ENCODE measurements around the gene PITPNC1.

The PITPNC1 gene

DNA sequence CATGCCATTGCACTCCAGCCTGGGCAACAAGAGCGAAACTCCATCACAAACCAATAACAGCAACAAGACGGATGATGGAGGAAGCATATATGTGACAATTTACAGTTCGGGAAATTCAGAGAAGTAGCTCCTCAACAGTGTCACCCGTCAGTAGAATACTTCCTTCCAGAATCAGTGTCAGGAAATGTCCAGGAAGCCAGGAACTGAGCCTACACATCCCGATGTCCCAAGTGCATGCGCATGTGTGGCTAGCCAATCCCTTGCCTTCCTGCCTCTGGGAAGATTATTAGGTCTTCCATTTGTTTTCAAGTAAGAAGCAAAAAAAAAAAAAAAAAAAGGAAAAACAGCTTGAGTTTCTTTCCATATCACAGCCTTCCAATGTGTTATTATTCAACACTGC, 1.4 kb upstream of the PITPNC1 start:
- DNase-seq (ENCODE audit: low spot score), result no peak
- Histone ChIP-seq H2AK5ac (ENCODE audit: low read depth, low read length) (no peak overlapping the region), H3K4ac (ENCODE audit: low read length) (no peak overlapping the region), H3K4me2 (ENCODE audit: insufficient read depth, low read length, poor library complexity, severe bottlenecking) (no peak overlapping the region), H3K9me3 (replicated peaks in 1 of 2; ENCODE audit: control insufficient read depth in 2 of 2, insufficient read depth in 1 of 2, low read depth in 1 of 2, low read length in 2 of 2) (no peaks in the 10 kb centered on the region), H2BK15ac (ENCODE audit: low read length) (no peak overlapping the region), H4K8ac (ENCODE audit: low read depth, low read length) (no peak overlapping the region), H3K14ac (ENCODE audit: low read length) (no peak overlapping the region), H3K4me3 (ENCODE audit: low read length in 2 of 2) (peak overlapping the region in 1 of 2 donors; percentile 91), H3K27ac (replicated peaks; ENCODE audit: low read length) (no peak overlapping the region), H3K36me3 (replicated peaks in 1 of 2; ENCODE audit: control insufficient read depth in 2 of 2, insufficient read depth in 2 of 2, low read length in 2 of 2) (peaks cover 0 to 3% of the 10 kb centered on the region in 2 donors), H2BK12ac (ENCODE audit: low read length) (no peak overlapping the region), H3K27me3 (ENCODE audit: control insufficient read depth in 3 of 3, insufficient read depth in 3 of 3, low read depth in 1 of 3, low read length in 3 of 3) (peaks cover 0 to 3% (median 0%) of the 10 kb centered on the region in 3 experiments), H2BK120ac (ENCODE audit: low read depth, low read length) (no peak overlapping the region), H3K9ac (ENCODE audit: low read depth, low read length, poor library complexity) (no peak overlapping the region), H2AFZ (ENCODE audit: low read length) (no peak overlapping the region), H3K4me1 (ENCODE audit: control insufficient read depth in 2 of 2, insufficient read depth in 1 of 2, low read depth in 1 of 2, low read length in 2 of 2) (peaks cover 5 to 18% of the 10 kb centered on the region in 2 donors), H2BK5ac (ENCODE audit: low read length) (no peak overlapping the region), H3K79me1 (ENCODE audit: low read depth, low read length) (no peaks in the 10 kb centered on the region), H3K23ac (ENCODE audit: low read depth, low read length, poor library complexity) (no peak overlapping the region), H4K91ac (ENCODE audit: low read depth, low read length, poor library complexity) (no peak overlapping the region), H3K18ac (ENCODE audit: low read length) (no peak overlapping the region)
- no CpG with 5 or more reads among the region's 6 CpGs for WGBS, 2 donors (ENCODE audit: extremely low coverage in 2 of 2, insufficient read length in 2 of 2, insufficient replicate concordance in 1 of 2)

DNA sequence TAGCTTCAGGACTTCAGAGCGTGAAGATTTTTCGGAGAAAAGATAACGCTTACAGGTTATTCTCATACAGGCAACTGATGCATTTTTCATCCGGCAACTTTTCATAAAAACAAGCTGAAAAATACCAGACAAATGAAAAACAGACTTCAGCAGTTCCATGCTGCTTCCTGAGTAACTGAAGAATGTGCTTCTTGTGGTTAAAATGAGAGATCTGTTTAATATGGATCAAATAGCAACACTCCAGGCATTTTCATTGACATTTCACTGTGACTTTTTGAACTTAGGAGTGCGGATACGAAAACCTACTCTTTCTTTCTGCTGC, 705 bp upstream of the PITPNC1 start:
- Histone ChIP-seq H3K14ac (ENCODE audit: low read length) (no peak overlapping the region), H3K36me3 (replicated peaks in 1 of 2; ENCODE audit: control insufficient read depth in 2 of 2, insufficient read depth in 2 of 2, low read length in 2 of 2) (peaks cover 0 to 3% of the 10 kb centered on the region in 2 donors), H3K4ac (ENCODE audit: low read length) (no peak overlapping the region), H2AK5ac (ENCODE audit: low read depth, low read length) (no peak overlapping the region), H3K23ac (ENCODE audit: low read depth, low read length, poor library complexity) (no peak overlapping the region), H3K27me3 (ENCODE audit: control insufficient read depth in 3 of 3, insufficient read depth in 3 of 3, low read depth in 1 of 3, low read length in 3 of 3) (peaks cover 0 to 3% (median 0%) of the 10 kb centered on the region in 3 experiments), H2BK15ac (ENCODE audit: low read length) (no peak overlapping the region), H2AFZ (ENCODE audit: low read length) (peak overlapping the region; percentile 94), H3K18ac (ENCODE audit: low read length) (no peak overlapping the region), H4K8ac (ENCODE audit: low read depth, low read length) (no peak overlapping the region), H2BK12ac (ENCODE audit: low read length) (no peak overlapping the region), H3K79me1 (ENCODE audit: low read depth, low read length) (no peaks in the 10 kb centered on the region), H3K4me3 (ENCODE audit: low read length in 2 of 2) (peak overlapping the region in 1 of 2 donors; percentile 91), H2BK120ac (ENCODE audit: low read depth, low read length) (no peak overlapping the region), H3K27ac (replicated peaks; ENCODE audit: low read length) (peak overlapping the region; percentile 62), H3K4me2 (ENCODE audit: insufficient read depth, low read length, poor library complexity, severe bottlenecking) (peak overlapping the region; percentile 62), H3K4me1 (ENCODE audit: control insufficient read depth in 2 of 2, insufficient read depth in 1 of 2, low read depth in 1 of 2, low read length in 2 of 2) (peaks cover 5 to 18% of the 10 kb centered on the region in 2 donors), H2BK5ac (ENCODE audit: low read length) (no peak overlapping the region), H3K9ac (ENCODE audit: low read depth, low read length, poor library complexity) (peak overlapping the region; percentile 46), H3K9me3 (replicated peaks in 1 of 2; ENCODE audit: control insufficient read depth in 2 of 2, insufficient read depth in 1 of 2, low read depth in 1 of 2, low read length in 2 of 2) (no peaks in the 10 kb centered on the region), H4K91ac (ENCODE audit: low read depth, low read length, poor library complexity) (no peak overlapping the region)
- DNase-seq (ENCODE audit: low spot score), result no peak
- WGBS, 2 donors (ENCODE audit: extremely low coverage in 2 of 2, insufficient read length in 2 of 2, insufficient replicate concordance in 1 of 2), result no CpG with 5 or more reads among the region's 6 CpGs

DNA sequence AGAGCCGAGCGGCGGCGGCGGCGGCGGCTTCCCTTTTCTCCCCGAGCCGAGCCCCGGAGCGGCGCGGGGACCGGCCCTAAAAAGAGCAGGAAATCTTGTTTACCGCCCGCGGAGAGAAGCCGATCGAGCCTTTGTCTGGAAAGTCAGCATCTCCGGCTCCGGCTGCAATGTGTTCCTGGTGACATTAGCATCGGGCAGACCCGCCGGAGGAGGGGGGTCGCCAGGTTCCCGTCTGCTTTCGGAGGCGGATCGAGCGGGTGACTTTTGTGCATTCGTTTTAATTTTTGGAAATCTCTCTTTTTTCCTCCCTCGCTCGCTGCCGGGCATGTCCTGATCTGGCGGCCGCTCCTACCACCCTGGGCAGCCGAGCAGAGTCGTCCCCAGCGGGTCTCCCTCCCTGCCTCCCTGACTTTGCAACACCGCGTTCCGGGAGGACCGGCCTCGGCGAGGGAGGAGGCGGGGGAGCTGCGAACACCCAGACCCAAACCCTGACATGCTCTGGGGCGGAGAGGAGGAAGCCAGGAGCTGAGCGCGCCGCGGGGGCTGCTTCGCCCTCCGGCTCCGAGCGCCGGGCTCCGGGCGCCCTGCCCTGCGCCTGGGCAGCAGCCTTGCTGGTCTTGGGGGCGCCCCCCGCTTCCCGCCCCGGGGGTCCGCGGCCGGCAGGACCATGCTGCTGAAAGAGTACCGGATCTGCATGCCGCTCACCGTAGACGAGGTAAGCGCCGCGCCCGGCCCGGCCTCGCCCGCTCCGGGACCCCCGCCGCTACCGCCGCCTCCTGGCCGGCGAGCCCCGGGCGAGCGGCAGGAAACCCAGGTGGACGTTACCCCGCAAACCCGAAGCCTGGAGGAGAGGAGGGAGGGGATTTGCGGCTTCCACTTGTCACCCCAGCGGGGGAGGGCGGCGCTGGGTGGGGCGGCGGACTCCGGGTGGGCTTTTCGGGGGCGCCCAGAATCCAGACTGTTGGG, 690 bp downstream of the PITPNC1 start:
- Histone ChIP-seq H3K9ac (ENCODE audit: low read depth, low read length, poor library complexity) (peak overlapping the region; percentile 96), H2AK5ac (ENCODE audit: low read depth, low read length) (peak overlapping the region; percentile 76), H3K79me1 (ENCODE audit: low read depth, low read length) (no peaks in the 10 kb centered on the region), H2BK15ac (ENCODE audit: low read length) (peak overlapping the region; percentile 94), H3K4ac (ENCODE audit: low read length) (peak overlapping the region; percentile 28), H3K27ac (replicated peaks; ENCODE audit: low read length) (peak overlapping the region; percentile 61), H2BK12ac (ENCODE audit: low read length) (no peak overlapping the region), H2BK120ac (ENCODE audit: low read depth, low read length) (peak overlapping the region; percentile 67), H3K4me3 (ENCODE audit: low read length in 2 of 2) (peak overlapping the region; percentile 91 to 97), H3K14ac (ENCODE audit: low read length) (peak overlapping the region; percentile 77), H2BK5ac (ENCODE audit: low read length) (peak overlapping the region; percentile 78), H2AFZ (ENCODE audit: low read length) (peak overlapping the region; percentile 94), H3K9me3 (replicated peaks in 1 of 2; ENCODE audit: control insufficient read depth in 2 of 2, insufficient read depth in 1 of 2, low read depth in 1 of 2, low read length in 2 of 2) (no peaks in the 10 kb centered on the region), H3K18ac (ENCODE audit: low read length) (peak overlapping the region; percentile 96), H3K4me2 (ENCODE audit: insufficient read depth, low read length, poor library complexity, severe bottlenecking) (peak overlapping the region; percentile 62), H3K36me3 (replicated peaks in 1 of 2; ENCODE audit: control insufficient read depth in 2 of 2, insufficient read depth in 2 of 2, low read length in 2 of 2) (peaks cover 0 to 3% of the 10 kb centered on the region in 2 donors), H3K4me1 (ENCODE audit: control insufficient read depth in 2 of 2, insufficient read depth in 1 of 2, low read depth in 1 of 2, low read length in 2 of 2) (peaks cover 5 to 18% of the 10 kb centered on the region in 2 donors), H4K91ac (ENCODE audit: low read depth, low read length, poor library complexity) (no peak overlapping the region), H4K8ac (ENCODE audit: low read depth, low read length) (no peak overlapping the region), H3K27me3 (ENCODE audit: control insufficient read depth in 3 of 3, insufficient read depth in 3 of 3, low read depth in 1 of 3, low read length in 3 of 3) (peaks cover 0 to 3% (median 0%) of the 10 kb centered on the region in 3 experiments), H3K23ac (ENCODE audit: low read depth, low read length, poor library complexity) (peak overlapping the region; percentile 98)
- no CpG with 5 or more reads among the region's 100 CpGs for WGBS, 2 donors (ENCODE audit: extremely low coverage in 2 of 2, insufficient read length in 2 of 2, insufficient replicate concordance in 1 of 2)
- peak; percentile 57 for DNase-seq (ENCODE audit: low spot score)

All from neuronal stem cell (in vitro differentiated cells).